Measurements from ENCODE around the gene FBXO3.
"Not testable (repeated sequence)": the region's sequence is repeated elsewhere in the genome, so short reads cannot be mapped to it uniquely, and the experiment has no call there.

The FBXO3 gene

DNA sequence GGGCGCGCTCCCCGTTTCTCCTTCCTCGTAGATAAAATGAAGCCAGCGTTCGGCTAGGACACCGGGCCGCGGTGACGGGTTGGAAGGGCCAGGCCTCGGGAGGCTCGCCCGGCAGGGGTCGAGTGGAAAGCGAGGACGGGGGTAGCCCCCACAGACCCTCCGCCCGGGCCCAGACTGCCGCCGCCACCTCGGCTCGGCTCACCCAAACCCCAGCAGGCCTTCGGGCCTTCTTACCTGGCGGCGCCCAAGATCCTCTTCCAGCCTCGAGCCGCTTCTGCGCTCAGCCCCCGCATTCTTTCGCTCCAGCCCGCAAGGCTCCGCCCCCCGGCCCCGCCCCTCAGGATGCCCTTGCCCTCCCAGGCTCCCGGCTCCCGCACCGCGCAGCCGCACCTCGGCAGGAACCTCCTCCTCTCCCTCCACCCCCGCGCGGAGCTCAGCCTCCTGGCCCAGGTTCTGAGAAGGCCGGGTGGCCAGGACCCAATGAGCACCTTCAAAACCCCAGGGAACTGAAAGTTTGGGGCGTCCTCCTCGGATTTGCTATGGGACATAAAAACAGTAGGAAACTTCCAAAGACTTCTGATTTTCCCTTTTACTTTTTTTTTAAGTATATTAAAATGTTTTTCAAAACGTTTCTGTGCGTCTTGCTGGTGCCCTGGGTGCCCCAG lies 38.0 kb downstream of the FBXO3 start, which contains the start of gene CD59:
Gene CD59, minus strand, starts transcription at position 276 of the 665 bp plus-strand sequence. CDS start 13,978 bp downstream, outside the sequence.
- peaks cover 37% of the 10 kb centered on the region for H3K4me1 ChIP-seq (ENCODE audit: control insufficient read depth, insufficient read depth, low read length)
- H3K27me3 ChIP-seq (replicated peaks; ENCODE audit: control insufficient read depth, insufficient read depth, low read length) = no peaks in the 10 kb centered on the region
- DNase-seq (ENCODE audit: low read depth) = peak; percentile 98
- H3K4me3 ChIP-seq (ENCODE audit: low read length) = peak within 1 kb of the TSS; percentile 95
- H3K9me3 ChIP-seq (ENCODE audit: control insufficient read depth, low read length) = no peaks in the 10 kb centered on the region
- peaks cover 12% of the 10 kb centered on the region for H3K36me3 ChIP-seq (ENCODE audit: control insufficient read depth, insufficient read depth, low read length, severe bottlenecking)
- H3K9ac ChIP-seq (ENCODE audit: low read length) = peak within 1 kb of the TSS; percentile 94

DNA sequence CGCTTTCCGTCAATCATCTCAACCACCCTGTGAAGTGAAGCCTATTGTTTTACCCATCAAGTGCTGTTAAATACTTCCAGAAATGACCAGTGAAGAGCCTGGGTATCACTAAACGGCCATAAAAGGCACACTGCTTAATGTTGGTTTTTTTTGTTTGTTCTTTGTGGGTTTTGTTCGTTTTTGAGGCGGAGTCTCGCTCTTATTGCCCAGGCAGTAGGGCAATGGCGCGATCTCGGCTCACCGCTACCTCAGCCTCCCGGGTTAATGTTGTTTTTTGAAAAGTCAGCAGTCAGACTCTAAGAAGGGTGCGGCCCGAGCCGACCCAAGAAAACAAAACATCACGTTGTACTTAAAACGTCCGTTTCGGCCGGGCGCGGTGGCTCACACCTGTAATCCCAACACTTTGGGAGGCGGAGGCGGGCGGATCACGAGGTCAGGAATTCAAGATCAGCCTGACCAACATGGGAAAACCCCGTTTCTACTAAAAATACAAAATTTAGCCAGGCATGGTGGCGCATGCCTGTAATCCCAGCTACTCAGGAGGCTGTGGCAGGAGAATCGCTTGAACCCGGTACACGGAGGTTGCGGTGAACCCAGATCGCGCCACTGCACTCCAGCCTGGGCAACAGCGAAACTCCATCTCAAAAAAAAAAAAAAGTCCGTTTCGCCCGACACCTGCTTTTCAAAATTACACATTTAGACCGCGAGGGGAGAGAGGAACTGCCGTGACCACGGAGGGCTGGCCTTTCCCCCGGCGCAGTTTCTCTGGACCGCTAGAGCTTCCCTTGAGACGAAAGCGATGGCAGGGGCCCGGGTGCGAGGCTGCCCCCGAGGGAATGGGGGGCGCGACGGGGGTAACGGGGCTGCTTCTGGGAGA lies 38.8 kb downstream of the FBXO3 start:
- Histone ChIP-seq H3K9ac (ENCODE audit: low read length) (peak overlapping the region; percentile 94), H3K27me3 (replicated peaks; ENCODE audit: control insufficient read depth, insufficient read depth, low read length) (no peaks in the 10 kb centered on the region), H3K36me3 (ENCODE audit: control insufficient read depth, insufficient read depth, low read length, severe bottlenecking) (peaks cover 12% of the 10 kb centered on the region), H3K4me3 (ENCODE audit: low read length) (peak overlapping the region; percentile 95), H3K9me3 (ENCODE audit: control insufficient read depth, low read length) (no peaks in the 10 kb centered on the region), H3K4me1 (ENCODE audit: control insufficient read depth, insufficient read depth, low read length) (peaks cover 42% of the 10 kb centered on the region)
- peak; percentile 64 for DNase-seq (ENCODE audit: low read depth)

DNA sequence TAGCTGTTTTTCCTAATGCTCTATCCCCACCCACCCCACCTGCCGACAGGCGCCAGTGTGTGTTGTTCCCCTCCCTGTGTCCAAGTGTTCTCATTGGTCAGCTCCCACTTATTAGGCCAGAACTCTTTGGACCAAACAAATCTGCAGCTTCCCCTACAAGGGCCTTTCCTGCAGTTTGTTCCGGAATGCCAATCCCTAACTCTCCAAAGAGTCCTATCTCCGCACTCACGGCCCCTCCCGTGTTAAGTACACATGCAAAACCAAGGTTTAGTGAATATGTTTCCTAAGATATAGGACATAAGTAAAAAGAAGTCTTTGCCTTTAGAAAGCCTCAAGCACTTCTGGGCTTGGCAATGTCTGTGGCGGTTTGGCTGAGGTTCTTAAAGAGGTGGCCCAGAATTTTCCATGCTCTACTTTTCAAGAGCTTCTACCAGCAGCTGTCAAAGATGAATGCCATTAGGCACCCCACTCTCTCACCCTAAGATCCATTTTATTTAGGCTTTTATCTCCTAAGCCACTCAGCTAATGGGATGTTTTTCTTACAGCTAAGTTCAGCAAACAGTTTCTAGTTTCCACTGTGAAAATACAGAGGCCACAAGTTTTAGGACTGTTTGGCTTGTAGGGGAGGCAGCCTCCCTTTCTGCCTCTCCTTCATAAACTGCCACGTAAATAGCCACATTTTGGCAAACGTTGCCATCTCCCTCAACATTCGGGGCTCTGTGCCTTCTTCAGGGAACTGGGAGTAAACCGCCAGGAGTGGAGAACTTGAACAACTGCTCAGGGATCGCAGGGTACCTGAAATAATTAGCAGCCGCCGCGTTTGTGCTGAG lies 39.7 kb downstream of the FBXO3 start:
- Histone ChIP-seq H3K27me3 (replicated peaks; ENCODE audit: control insufficient read depth, insufficient read depth, low read length) (no peaks in the 10 kb centered on the region), H3K9ac (ENCODE audit: low read length) (peak overlapping the region; percentile 94), H3K9me3 (ENCODE audit: control insufficient read depth, low read length) (no peaks in the 10 kb centered on the region), H3K36me3 (ENCODE audit: control insufficient read depth, insufficient read depth, low read length, severe bottlenecking) (peaks cover 15% of the 10 kb centered on the region), H3K4me1 (ENCODE audit: control insufficient read depth, insufficient read depth, low read length) (peaks cover 47% of the 10 kb centered on the region), H3K4me3 (ENCODE audit: low read length) (peak overlapping the region; percentile 95)
- peak; percentile 64 for DNase-seq (ENCODE audit: low read depth)

DNA sequence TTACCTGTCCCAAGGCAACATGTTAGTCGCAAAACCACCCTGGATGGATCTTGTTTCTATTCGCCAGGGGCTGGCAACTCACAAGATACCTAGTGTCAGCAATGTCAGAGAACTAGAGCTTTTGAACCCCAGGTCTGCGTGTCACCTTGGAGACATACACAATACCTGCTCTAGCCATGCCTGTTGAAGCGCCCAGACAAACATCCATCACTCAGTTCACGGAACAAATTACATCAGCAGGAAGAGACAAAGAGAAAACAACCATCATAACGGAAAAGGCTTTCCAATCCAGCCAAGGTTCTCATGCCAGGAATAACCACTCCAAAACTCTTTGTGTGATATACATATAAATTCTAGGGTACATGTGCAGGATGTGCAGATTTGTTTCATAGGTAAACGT lies 40.3 kb downstream of the FBXO3 start:
- Histone ChIP-seq H3K36me3 (ENCODE audit: control insufficient read depth, insufficient read depth, low read length, severe bottlenecking) (peaks cover 15% of the 10 kb centered on the region), H3K4me3 (ENCODE audit: low read length) (peak overlapping the region; percentile 95), H3K9me3 (ENCODE audit: control insufficient read depth, low read length) (no peaks in the 10 kb centered on the region), H3K9ac (ENCODE audit: low read length) (peak overlapping the region; percentile 94), H3K27me3 (replicated peaks; ENCODE audit: control insufficient read depth, insufficient read depth, low read length) (no peaks in the 10 kb centered on the region), H3K4me1 (ENCODE audit: control insufficient read depth, insufficient read depth, low read length) (peaks cover 47% of the 10 kb centered on the region)
- no peak for DNase-seq (ENCODE audit: low read depth)

DNA sequence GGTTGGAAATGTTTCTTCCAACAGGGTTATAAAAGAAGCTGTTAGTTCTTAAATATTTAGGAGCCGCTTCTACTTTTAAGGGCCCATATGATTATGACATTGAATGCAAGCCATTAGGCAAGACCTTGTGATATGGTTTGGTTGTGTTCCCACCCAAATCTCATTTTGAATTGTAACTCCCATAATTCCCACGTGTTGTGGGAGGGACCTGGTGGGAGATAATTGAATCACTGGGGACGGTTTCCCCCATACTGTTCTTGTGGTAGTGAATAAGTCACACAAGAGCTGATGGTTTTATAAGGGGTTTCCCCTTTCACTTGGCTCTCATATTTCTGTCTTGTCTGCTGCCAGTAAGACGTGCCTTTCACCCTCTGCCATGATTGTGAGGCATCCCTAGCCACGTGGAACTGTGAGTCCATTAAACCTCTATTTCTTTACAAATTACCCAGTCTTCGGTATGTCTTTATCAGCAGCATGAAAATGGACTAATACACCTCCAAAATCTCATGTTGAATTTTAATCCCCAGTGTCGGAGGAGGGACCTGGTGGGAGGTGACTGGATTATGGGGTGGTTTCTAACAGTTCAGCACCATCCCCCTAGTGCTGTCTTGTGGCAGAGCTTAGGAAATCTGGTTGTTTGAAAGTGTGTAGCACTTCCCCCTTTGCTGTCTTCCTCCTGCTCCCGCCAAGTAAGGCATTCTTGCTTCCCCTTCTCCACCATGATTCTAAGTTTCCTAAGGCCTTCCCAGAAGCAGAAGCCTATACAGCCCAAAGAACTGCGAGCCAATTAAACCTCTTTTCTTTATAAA lies 42.4 kb downstream of the FBXO3 start:
- Histone ChIP-seq H3K4me1 (ENCODE audit: control insufficient read depth, insufficient read depth, low read length) (peaks cover 42% of the 10 kb centered on the region), H3K9ac (ENCODE audit: low read length) (no peak overlapping the region), H3K4me3 (ENCODE audit: low read length) (no peak overlapping the region), H3K36me3 (ENCODE audit: control insufficient read depth, insufficient read depth, low read length, severe bottlenecking) (peaks cover 15% of the 10 kb centered on the region), H3K9me3 (ENCODE audit: control insufficient read depth, low read length) (no peaks in the 10 kb centered on the region), H3K27me3 (replicated peaks; ENCODE audit: control insufficient read depth, insufficient read depth, low read length) (no peaks in the 10 kb centered on the region)
- no peak for DNase-seq (ENCODE audit: low read depth)

DNA sequence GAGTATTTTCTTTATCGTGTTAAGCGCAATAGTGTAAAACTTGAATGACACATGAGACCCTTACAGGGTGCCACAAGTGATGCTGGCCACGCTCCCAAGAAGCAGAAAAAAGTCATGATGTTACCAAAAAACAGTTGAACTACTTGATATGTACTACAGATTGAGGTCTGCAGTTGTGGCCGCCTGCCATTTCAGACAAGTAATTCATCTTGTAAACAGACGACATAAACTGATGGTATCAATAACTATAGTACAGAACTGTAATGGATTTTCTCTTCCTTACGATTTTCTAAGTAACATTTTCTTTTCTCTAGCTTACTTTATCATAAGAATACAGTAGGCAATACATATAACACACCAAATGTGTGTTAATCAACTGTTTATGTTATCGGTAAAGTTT lies 43.6 kb downstream of the FBXO3 start:
- H3K4me1 ChIP-seq (ENCODE audit: control insufficient read depth, insufficient read depth, low read length) = peaks cover 37% of the 10 kb centered on the region
- H3K4me3 ChIP-seq (ENCODE audit: low read length) = no peak overlapping the region
- no peak overlapping the region for H3K9ac ChIP-seq (ENCODE audit: low read length)
- no peaks in the 10 kb centered on the region for H3K9me3 ChIP-seq (ENCODE audit: control insufficient read depth, low read length)
- no peak for DNase-seq (ENCODE audit: low read depth)
- H3K27me3 ChIP-seq (replicated peaks; ENCODE audit: control insufficient read depth, insufficient read depth, low read length) = no peaks in the 10 kb centered on the region
- H3K36me3 ChIP-seq (ENCODE audit: control insufficient read depth, insufficient read depth, low read length, severe bottlenecking) = peaks cover 15% of the 10 kb centered on the region

DNA sequence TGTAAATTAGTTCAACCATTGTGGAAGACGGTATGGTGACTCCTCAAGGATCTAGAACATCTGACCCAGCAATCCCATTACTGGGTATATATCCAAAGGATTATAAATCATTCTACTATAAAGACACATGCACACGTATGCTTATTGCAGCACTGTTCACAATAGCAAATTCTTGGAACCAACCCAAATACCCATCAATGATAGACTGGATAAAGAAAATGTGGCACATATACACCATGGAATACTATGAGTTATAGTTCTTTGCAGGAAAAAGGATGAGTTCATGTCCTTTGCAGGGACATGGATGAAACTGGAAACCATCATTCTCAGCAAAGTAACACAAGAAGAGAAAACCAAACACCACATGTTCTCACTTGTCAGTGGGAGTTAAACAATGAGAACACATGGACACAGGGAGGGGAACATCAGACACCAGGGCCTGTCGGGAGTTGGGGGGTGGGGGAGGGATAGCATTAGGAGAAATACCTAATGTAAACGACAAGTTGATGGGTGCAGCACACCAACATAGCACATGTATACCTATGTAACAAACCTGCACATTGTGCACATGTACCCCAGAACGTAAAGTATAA lies 45.2 kb downstream of the FBXO3 start:
- not testable (repeated sequence) for H3K9ac ChIP-seq (ENCODE audit: low read length); H3K27me3 ChIP-seq (replicated peaks; ENCODE audit: control insufficient read depth, insufficient read depth, low read length); H3K4me3 ChIP-seq (ENCODE audit: low read length); DNase-seq (ENCODE audit: low read depth); H3K9me3 ChIP-seq (ENCODE audit: control insufficient read depth, low read length)
- H3K36me3 ChIP-seq (ENCODE audit: control insufficient read depth, insufficient read depth, low read length, severe bottlenecking) = peaks cover 15% of the 10 kb centered on the region
- peaks cover 36% of the 10 kb centered on the region for H3K4me1 ChIP-seq (ENCODE audit: control insufficient read depth, insufficient read depth, low read length)

DNA sequence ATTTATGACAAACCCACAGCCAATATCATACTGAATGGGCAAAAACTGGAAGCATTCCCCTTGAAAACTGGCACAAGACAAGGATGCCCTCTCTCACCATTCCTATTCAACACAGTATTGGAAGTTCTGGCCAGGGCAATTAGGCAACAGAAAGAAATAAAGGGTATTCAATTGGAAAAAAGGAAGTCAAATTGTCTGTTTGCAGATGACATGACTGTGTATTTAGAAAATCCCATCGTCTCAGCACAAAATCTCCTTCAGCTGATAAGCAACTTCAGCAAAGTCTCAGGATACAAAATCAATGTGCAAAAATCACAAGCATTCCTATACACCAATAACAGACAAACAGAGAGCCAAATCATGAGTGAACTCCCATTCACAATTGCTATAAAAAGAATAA lies 46.8 kb downstream of the FBXO3 start:
- DNase-seq (ENCODE audit: low read depth); H3K36me3 ChIP-seq (ENCODE audit: control insufficient read depth, insufficient read depth, low read length, severe bottlenecking); H3K4me3 ChIP-seq (ENCODE audit: low read length); H3K9ac ChIP-seq (ENCODE audit: low read length); H3K9me3 ChIP-seq (ENCODE audit: control insufficient read depth, low read length); H3K27me3 ChIP-seq (replicated peaks; ENCODE audit: control insufficient read depth, insufficient read depth, low read length): not testable (repeated sequence)
- H3K4me1 ChIP-seq (ENCODE audit: control insufficient read depth, insufficient read depth, low read length) = peaks cover 46% of the 10 kb centered on the region

DNA sequence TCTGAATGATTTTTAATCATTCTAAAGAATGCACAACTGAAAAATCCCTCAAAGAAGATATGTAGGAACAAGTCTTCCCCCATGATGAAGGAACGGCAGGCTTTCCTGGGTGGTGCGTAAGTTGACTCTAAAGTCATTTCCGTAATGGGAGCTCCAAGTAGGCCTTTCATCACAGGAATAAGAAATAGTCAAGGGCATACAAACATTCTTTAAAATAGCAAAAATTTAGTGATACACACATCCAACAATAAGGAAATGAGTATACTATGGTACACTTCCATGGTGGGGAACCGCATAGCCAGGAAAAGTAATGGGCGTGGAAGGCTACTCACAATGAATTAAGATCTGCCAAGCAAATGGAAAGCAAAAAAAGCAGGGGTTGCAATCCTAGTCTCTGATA lies 48.8 kb downstream of the FBXO3 start:
- Histone ChIP-seq H3K4me1 (ENCODE audit: control insufficient read depth, insufficient read depth, low read length) (peaks cover 45% of the 10 kb centered on the region), H3K27me3 (replicated peaks; ENCODE audit: control insufficient read depth, insufficient read depth, low read length) (no peaks in the 10 kb centered on the region), H3K36me3 (ENCODE audit: control insufficient read depth, insufficient read depth, low read length, severe bottlenecking) (peaks cover 22% of the 10 kb centered on the region), H3K9ac (ENCODE audit: low read length) (no peak overlapping the region), H3K9me3 (ENCODE audit: control insufficient read depth, low read length) (no peaks in the 10 kb centered on the region), H3K4me3 (ENCODE audit: low read length) (no peak overlapping the region)
- DNase-seq (ENCODE audit: low read depth) = no peak

DNA sequence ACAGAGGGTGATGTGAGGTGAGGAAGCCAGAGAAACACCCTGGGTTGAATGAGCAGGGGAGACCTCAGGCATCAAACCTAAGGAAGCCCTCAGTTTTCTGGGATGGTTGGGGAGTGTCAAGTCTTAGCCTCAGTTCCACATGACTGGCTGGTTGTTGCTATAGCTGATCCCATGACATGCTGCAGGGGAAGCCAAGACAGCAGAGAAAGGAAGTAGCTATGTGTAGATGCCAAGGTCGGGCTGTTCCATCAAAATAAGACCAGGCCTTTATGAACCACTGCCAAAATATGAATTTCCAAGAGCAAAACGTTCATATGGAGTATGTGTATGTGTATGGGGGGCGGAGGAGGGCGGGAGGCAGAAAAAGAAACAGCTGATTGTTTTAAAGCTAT lies 49.7 kb downstream of the FBXO3 start:
- Histone ChIP-seq H3K9me3 (ENCODE audit: control insufficient read depth, low read length) (no peaks in the 10 kb centered on the region), H3K27me3 (replicated peaks; ENCODE audit: control insufficient read depth, insufficient read depth, low read length) (no peaks in the 10 kb centered on the region), H3K36me3 (ENCODE audit: control insufficient read depth, insufficient read depth, low read length, severe bottlenecking) (peaks cover 26% of the 10 kb centered on the region), H3K4me3 (ENCODE audit: low read length) (peak overlapping the region; percentile 12), H3K9ac (ENCODE audit: low read length) (peak overlapping the region; percentile 67), H3K4me1 (ENCODE audit: control insufficient read depth, insufficient read depth, low read length) (peaks cover 41% of the 10 kb centered on the region)
- peak; percentile 66 for DNase-seq (ENCODE audit: low read depth)
